HG02943 (cell line): ENCODE measurements around the gene ISOC2.
"Not testable (repeated sequence)": the region's sequence is repeated elsewhere in the genome, so short reads cannot be mapped to it uniquely, and the experiment has no call there.

Experiments used
- ATAC-seq: cut with Tn5 transposase; IDR thresholded peaks from one replicate; pipeline ENCODE4 v1.9.1; 2021; ENCODE audit warnings: mild to moderate bottlenecking, low read depth, moderate library complexity; ENCODE audit not compliant: unreplicated experiment

ISOC2 gene

DNA sequence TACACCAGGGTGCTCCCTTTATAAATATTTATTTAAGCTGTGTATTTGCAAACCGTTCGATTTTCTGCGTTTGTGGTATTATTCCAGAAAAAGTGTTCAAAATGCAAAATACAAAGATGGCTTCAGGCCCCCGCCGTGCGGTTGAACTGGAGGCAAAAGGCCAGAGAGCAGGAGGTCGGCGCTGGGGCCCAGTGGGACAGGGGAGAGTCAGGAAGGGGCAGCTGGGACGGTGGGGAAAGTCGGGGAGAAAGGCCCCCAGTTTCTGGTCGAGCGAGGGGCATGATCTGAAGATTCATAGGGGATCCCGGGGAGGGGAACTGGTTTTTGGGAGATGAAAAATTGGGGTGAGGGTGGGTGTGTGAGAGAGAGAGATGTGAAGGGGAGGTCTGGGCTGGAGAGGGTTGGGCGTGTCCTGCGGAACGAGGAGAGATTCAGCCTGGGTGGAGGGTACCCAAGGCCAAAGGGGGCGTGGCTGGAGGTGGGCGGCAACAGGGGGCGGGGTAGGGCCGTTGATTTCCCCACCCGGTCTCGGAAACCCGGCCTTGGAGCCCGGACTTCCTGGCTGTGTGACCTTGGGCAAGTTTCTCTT is 678 bp downstream of the ISOC2 start:
- no peak for ATAC-seq

DNA sequence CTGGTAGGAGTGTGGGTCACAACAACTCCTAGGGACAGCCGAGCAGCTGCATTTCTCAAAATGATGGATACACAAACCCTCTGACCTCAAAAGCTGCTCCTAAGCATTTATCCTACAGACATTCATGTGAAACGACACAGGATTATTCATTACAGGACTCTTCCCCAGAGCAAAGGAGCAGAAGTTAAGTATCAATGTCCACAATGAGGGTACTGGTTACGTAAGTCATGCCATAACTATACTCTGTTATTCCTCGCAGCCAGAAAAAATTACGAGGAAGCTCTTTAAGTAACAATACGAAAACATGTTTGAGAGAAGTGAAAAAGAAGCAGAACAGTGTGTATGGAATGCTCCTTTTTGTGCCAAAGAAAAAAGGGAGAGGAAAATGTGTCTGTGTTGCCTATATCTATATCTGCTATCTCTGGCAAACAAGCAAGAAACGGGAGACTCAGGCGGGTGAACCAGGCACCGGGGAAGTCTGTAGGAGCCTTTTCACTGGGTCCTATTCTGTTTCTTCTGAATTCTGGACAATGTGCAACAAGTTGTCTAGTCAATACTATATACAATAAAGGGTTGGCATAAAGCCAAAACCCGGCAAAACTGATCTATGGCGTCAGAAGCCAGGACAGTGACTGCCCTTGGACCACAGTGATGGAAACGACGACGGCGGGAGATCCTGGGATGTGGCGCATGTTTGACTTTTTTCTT is 1.3 kb downstream of the ISOC2 start:
- no peak for ATAC-seq

DNA sequence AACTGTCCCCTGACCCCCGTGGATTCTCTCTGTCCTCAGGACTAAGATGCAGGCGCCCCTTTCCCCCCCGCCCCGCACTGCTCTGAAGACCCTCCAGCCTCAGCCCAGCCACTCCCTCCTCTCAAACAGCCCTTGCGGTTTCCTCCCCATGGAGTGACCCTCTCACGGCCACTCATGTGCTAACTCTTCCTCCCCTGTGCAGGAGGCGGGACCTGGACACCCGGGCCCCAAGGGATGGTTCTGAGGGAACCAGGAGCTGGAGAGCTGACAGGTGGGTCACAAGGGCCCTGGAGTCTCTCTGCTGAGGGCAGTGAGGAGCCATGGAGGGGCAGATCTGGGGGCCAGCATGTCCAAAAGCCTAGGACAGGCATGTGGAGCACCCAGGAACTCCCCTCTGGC is 1.9 kb downstream of the ISOC2 start:
- no peak for ATAC-seq

DNA sequence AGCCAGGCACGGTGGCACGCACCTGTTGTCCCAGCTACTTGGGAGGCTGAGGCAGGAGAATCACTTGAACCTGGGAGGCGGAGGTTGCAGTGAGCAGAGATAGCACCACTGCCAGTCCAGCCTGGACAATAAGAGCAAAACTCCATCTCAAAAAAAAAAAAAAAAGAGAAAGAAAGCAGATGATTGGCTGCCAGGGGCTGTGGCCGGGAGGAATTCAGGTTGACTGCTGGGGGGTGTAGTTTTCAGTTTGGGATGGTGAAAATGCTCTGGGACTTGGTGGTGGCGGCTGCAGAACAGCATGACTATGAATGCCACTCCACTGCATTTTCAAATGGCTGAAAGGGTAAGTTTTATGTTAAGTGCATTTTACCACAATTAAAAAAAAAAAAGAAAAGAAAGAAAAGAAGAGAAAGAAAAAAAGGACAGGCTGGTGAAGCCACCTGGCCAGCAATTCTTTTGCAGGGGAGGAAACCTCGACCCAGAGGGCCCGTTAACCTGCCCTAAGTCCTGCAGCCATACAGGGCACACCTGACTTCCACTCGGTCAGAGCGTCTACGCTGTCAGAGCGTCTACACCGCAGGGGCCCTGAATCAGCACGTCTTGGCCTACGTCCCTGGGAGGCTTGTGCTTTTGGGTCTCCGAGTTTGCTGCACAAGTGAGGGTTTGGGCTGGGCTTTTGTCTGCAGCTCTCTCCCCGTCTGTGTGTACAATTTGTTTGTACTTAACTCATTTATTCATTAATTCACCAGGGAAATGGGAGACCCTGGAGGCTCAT is 3.6 kb downstream of the ISOC2 start:
- ATAC-seq = no peak

DNA sequence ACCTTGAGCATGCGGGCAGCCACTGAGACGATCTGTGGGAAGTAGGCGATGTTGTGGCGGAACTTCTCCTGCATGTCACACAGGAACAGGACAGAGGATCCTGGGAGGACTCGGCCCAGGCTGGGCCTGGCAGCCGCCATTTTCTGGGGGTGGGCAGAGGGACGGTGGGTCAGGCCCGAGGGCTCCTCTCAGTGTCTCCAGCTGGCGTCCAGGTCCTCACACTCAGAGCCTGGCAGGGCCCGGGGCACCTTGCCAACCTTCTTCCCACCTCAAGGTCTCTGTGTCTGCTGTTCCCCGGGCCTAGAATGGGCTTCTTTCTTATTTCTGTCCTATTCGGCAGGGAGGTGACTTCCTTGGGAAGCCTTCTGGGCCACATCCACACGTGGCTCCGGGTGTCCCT is 5.1 kb downstream of the ISOC2 start:
- ATAC-seq = no peak

DNA sequence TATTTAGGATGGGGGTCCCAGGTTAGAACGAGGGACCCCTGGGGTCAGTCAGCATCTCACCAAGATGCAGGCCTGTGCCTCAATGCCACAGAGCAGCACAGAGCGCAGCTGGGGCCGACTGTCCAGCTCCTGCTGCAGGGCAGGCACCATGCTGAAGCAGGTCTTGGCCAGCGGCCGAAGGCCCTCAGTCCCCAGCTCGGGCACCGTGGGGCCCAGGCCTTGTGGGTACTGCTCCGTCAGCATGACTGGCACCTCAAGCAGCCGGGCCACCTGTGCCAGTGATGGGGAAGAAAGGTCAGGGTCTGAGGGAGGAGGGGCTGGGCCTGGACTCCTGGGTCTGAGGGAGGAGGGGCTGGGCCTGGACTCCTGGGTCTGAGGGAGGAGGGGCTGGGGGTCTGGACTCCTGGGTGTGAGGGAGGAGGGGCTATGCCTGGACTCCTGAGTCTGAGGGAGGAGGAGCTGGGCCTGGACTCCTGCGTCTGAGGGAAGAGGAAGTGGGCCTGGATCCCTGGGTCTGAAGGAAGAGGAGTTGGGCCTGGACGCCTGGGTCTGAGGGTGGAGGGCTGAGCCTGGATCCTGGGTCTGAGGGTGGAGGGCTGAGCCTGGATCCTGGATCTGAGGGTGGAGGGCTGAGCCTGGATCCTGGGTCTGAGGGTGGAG is 5.7 kb downstream of the ISOC2 start:
- no peak for ATAC-seq

DNA sequence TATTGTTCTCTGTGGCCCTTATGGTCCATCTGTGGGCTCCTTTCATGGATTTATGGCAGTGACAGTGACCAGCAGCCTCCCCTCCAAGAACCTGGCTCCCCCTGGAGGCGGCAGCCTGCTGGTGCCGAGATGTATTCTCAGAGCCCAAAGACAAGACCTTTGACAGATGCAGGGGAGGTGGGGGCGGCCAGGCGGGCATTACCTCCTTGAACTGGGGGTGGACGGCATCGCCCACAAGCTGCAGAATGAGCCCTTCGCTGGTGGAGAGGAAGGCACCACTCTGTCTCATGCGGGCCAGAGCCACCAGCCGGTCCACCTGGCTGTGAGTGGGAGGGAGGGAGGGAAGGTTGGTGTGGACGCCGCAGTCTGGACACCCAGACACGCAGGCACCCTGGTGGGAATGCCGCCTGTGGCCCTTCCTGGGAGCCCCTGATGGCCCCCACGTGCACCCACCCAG is 6.6 kb downstream of the ISOC2 start:
- ATAC-seq = no peak

DNA sequence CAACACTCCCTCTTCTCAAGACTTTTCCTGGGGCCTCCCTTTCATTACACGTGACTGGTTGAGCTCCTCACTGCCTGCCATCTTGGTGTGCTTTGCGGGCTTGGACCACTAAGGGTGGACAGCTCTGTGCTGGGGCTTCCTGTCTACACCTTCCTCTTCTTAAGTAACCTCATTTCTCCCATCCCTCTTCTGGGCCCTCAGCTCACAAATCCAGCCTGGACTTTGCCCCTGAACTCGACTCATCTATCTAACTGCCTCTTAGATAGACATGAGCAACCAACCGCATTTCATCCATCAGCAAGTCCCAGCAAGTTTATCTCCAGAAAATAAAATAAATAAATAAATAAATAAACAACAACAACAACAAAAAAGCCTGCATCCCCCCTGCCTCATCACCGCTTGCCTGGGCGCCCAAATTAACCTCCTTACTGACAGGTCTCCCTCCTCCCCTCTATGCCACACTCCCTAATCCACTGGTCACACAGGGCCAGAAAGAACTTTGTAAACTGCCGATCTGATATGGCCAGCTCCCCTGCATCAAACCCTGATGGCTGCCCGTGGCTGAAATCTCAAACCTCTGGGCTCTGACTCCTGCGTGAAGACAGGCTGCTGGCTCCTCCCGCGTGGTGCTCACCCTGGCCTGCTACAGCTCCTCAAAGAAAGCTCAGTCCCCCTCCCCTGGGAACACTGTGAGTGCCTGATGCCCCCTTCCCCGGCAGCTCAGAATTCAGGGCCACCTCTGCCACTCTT is 7.8 kb downstream of the ISOC2 start:
- ATAC-seq = no peak

DNA sequence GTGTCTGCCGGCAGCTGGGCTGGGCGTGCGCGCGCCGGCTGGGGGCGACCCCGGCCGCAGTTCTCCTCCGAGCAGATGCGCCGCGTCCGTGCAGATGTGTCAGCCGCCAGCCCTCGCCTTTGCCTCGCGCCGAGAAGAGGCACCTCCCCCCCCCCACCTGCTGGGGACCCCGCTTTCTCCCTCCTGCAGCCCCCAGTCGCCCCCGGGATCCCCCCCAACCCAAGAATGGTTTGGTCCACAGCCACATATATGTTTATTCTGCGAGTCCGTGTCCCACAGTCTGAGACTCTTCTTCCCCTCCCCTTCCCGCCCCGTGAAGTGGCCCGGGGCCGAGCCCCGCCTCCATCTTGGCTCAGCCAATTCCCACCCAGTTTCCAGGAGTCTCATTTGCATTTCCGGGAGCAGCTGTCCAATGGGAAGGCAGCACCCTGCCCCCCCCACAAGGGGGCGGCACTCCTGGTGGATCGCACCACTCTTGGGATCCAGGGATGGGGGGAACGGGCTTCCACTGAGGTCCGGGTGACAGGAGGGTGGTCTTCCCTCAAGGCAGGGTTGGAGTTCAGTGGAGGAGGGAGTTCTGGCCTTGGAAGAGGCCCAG is 8.6 kb downstream of the ISOC2 start:
- no peak for ATAC-seq

DNA sequence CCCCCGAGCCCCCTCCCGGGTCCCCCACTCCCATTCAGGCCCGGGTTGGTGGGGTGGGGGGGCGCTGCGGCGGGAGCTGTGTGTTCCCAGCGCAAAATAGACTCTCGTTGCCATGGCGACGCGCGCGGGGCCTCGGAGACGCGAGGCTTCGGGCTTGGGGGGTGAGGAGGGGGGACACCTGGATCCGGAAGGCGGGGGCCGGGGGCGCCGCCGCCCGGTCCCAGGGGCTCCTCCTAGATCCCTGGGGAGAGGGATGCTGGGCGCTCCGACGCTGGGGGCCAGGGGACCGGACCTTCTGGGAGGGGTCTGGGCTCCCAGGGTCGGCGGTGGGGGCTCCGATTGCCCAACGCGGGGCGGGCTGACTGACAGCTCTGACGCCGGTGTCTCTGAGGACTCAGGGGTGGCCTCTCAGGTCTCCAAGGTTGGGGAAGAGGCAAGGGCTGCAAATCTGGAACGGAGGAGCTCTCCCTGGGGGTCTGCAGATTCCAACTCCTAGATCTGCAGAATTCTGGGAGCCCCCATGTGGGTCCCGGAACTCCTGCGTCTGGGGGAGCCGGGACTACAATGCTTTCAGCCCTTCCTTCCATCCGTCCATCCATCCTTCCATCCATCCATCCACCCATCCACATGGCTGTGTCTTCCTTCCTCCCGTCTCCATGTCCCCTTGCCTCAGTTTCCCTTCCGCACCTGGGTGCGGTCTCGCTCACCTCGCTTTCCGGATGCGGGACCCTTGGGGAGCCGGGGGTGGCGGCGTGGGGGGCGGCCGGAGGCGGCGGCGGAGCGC is 9.3 kb downstream of the ISOC2 start:
- no peak for ATAC-seq

DNA sequence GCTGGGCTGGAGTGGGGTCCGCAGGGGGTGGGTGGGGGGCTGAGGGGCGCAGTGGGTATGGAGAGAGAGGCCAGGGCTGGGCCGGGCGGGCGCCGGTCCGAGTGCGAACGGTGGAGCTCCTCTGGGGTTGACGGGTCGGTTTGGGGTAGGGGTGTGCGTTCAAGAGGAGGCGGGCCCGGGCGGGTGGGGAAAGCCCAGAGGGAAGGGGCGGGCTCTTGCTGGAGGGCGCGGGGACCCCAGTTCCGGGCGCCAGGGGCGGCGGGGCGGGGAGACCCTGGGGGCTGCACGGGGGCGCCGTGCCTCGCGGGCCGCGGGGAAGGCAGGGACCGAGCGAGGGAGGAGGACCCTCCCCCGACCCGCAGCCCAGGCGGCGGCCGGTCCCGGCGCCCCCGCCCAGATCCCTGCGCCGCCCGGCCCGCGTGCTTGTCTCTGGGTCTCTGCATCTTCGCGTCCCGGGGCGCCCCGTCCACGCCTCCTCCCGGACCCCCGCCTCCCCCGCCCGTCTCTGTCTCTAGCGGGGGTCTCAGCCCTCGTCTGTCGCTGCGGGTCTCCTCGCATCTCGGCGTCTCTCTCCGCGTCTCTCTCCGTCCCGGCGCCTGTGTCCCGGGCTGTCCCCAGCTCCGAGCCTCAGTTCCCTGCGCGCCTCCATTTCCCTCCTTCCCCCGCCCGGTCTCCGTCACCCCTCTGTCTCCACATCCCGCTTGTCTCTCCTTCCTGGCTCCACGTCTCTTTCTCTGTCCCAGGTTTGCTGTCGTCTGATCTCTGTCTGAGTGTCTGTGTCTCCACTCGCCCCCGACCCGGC is 10.1 kb downstream of the ISOC2 start:
- ATAC-seq = no peak

DNA sequence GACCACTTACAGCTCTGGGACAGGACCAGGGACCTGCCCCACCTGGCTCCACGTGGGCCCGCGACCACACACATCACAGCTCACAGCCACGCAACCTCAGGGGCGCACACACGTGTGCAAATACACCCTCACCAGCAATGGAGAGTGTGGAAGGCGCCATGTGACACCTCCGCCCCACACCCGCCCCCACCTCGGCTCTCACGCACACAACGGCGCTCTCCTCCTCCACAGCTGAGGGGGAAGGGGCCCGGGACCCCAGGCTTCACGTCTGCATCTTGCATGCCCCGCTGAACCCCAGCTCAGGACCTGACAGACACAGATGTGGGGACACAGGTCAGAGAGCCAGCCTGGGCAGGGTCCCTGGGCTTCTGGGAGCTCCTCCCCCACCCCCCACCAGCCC is 12.0 kb downstream of the ISOC2 start:
- no peak for ATAC-seq

DNA sequence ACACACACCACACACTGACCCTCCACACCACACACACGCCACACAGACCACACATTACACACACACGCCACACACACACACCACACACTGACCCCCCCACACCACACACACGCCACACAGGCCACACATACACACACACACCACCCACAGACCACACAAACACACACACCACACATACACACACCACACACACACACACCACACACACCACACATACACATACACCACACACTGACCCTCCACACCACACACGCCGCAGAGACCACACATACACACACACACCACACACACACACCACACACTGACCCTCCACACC is 13.3 kb downstream of the ISOC2 start:
- ATAC-seq = not testable (repeated sequence)

DNA sequence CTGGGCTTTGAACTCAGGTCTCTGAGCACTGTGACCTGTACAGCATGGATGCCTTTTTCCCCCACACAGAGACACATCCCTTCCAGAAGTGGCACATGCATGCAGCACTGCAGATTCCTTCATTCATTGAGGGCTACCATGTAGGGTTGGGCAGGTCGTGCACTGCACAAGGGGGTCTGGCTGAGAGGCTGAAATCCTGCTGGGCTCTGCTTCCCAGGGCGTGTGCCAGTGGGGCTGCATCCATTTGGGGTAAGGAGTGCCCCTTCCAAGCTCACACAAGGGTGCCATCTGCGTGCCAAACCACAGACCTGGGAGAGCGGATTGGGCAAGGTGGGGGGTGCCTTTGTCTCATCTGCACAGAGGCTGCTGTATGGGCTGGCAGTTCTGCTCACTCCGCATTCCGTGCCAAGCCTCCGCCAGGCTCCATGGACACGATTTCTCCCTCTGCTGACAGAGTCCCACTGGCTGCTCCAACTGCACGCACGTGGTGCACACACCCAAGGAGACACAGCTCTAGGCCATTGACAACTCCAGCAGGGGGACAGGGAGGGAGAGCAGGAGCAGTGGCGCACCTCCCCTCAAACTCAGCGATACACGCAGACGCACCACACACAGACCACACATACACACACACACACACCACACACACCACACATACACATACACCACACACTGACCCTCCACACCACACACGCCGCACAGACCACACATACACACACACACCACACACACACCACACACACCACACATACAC is 13.8 kb downstream of the ISOC2 start:
- ATAC-seq = no peak

DNA sequence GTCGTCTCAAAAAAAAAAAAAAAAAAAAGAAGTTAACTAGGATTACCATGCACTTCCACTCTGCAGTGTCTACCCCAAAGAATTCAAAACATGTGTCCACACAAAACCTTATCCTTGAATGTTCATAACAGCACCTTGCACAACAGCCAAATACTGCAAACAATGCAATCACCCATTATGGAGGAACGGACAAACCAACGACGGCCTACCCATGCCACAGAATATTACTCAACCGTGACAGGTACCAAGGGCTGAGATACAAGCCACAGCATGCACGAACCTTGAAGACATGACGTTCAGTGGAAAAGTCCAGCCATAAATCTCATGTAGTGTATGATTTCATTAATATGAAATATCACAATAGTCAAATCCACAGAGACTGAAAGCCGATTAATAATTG is 15.4 kb downstream of the ISOC2 start:
- ATAC-seq = no peak

DNA sequence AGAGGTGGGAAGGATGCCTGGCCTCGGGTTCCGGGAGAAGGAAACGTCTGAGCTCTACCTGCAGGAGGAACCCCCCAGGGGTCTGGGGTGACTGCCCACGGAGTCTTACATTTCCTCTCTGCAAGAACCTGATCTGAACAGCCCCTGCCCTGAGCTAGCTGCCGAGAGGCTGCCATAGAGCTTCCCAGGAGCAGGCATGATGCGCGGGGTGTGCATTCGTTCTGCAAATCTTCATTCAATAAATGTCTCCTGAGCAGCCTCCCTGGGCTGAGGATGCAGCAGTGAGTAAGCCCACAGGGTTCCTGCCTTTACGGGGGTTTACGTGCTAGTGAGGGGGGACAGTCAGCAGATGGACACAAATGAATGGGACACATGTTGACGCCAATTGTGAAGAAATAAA is 16.8 kb downstream of the ISOC2 start:
- ATAC-seq = no peak

DNA sequence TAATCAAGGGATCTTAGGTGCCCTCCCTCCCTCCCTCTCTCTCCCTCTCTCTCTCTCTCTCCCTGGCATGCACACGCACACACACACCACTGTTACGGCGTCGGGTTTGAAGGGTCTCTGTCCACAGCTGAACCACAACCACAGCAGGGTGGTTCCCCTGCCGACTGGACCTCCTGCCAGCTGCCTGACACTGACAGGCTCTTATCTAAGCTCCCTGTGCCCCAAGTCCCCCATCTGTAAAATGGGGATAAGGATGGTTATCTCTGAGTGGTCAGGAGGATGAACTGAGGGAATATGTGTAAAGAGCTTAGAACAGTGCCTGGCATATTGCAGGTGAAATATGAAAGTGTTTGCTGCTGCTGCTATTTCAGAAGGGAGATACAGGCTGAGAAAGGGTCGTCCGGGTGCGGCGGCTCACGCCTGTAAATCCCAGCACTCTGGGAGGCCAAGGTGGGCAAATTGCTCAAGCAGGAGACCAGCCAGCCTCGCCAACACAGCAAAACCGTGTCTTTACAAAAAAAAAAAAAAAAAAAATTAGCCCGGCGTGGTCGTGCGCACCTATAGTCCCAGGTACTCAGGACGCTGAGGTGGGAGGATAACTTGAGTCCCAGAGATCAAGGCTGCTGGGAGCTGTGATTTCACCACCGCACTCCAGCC is 17.5 kb downstream of the ISOC2 start:
- no peak for ATAC-seq
